ENCODE data around the gene AKAP6. TPM values are rescaled to one million over a fixed set of nuclear protein-coding genes. Genes with fewer than 3 reads are reported as not detected.

The AKAP6 gene
- total RNA-seq, 2 experiments from 2014 or later: 1.2 to 1.4 TPM

- no peaks in the 10 kb centered on the region for H3K4me1 Mint-ChIP-seq (ENCODE audit: low read depth)
- ChIA-PET CTCF (no interaction called here), POLR2A (no interaction called here)
- TF ChIP-seq CTCF (IDR thresholded peaks at IDR 0.05): no peak
- no peak for DNase-seq
- no peak for ATAC-seq
- intact Hi-C loops (cut with micrococcal nuclease): no loop called here
- no peaks in the 10 kb centered on the region for H3K36me3 Mint-ChIP-seq (ENCODE audit: low read depth)
- H3K27me3 Mint-ChIP-seq: no peaks in the 10 kb centered on the region
- H3K9me3 Mint-ChIP-seq: no peaks in the 10 kb centered on the region
- no peak overlapping the region for H3K27ac Mint-ChIP-seq
- H3K4me3 Mint-ChIP-seq: no peak overlapping the region
Measured at GRCh38 chr14:32728526-32728925, 399.4 kb downstream of the AKAP6 start.

- intact Hi-C loops (cut with micrococcal nuclease): no loop called here
- DNase-seq: no peak
- no peaks in the 10 kb centered on the region for H3K27me3 Mint-ChIP-seq
- POLR2A ChIA-PET: no interaction called here
- no peaks in the 10 kb centered on the region for H3K9me3 Mint-ChIP-seq
- TF ChIP-seq CTCF (IDR thresholded peaks at IDR 0.05): no peak
- H3K4me3 Mint-ChIP-seq: no peak overlapping the region
- H3K4me1 Mint-ChIP-seq (ENCODE audit: low read depth): no peaks in the 10 kb centered on the region
- no peaks in the 10 kb centered on the region for H3K36me3 Mint-ChIP-seq (ENCODE audit: low read depth)
- CTCF ChIA-PET: no interaction called here
- no peak for ATAC-seq
- no peak overlapping the region for H3K27ac Mint-ChIP-seq
Measured at GRCh38 chr14:32728976-32729375, 399.9 kb downstream of the AKAP6 start.

GRCh38 chr14:32731249-32731648 lies 402.2 kb downstream of the AKAP6 start:
- no peak for DNase-seq
- H3K4me3 Mint-ChIP-seq: no peak overlapping the region
- POLR2A ChIA-PET: no interaction called here
- H3K4me1 Mint-ChIP-seq (ENCODE audit: low read depth): no peaks in the 10 kb centered on the region
- no peaks in the 10 kb centered on the region for H3K27me3 Mint-ChIP-seq
- intact Hi-C loops (cut with micrococcal nuclease): no loop called here
- no peak for ATAC-seq
- CTCF ChIA-PET: no interaction called here
- TF ChIP-seq CTCF (IDR thresholded peaks at IDR 0.05): no peak
- no peaks in the 10 kb centered on the region for H3K36me3 Mint-ChIP-seq (ENCODE audit: low read depth)
- no peaks in the 10 kb centered on the region for H3K9me3 Mint-ChIP-seq
- H3K27ac Mint-ChIP-seq: no peak overlapping the region

GRCh38 chr14:32733015-32733414 lies 403.9 kb downstream of the AKAP6 start:
- H3K27ac Mint-ChIP-seq: no peak overlapping the region
- TF ChIP-seq CTCF (IDR thresholded peaks at IDR 0.05): no peak
- POLR2A ChIA-PET: no interaction called here
- no peak for ATAC-seq
- no peaks in the 10 kb centered on the region for H3K4me1 Mint-ChIP-seq (ENCODE audit: low read depth)
- no peaks in the 10 kb centered on the region for H3K9me3 Mint-ChIP-seq
- H3K4me3 Mint-ChIP-seq: no peak overlapping the region
- CTCF ChIA-PET: no interaction called here
- H3K36me3 Mint-ChIP-seq (ENCODE audit: low read depth): no peaks in the 10 kb centered on the region
- no peaks in the 10 kb centered on the region for H3K27me3 Mint-ChIP-seq
- no peak for DNase-seq
- intact Hi-C loops (cut with micrococcal nuclease): no loop called here

- intact Hi-C loops (cut with micrococcal nuclease): no loop called here
- CTCF ChIA-PET: no interaction called here
- H3K4me1 Mint-ChIP-seq (ENCODE audit: low read depth): no peaks in the 10 kb centered on the region
Measured at GRCh38 chr14:32734261-32734660, 405.2 kb downstream of the AKAP6 start.

More at GRCh38 chr14:32734261-32734660, 405.2 kb downstream of the AKAP6 start:
- H3K27me3 Mint-ChIP-seq: no peaks in the 10 kb centered on the region
- peaks cover under 1% of the 10 kb centered on the region for H3K9me3 Mint-ChIP-seq
- POLR2A ChIA-PET: no interaction called here
- ATAC-seq: no peak
- DNase-seq: no peak
- no peak for TF ChIP-seq CTCF (IDR thresholded peaks at IDR 0.05)
- H3K27ac Mint-ChIP-seq: no peak overlapping the region
- no peak overlapping the region for H3K4me3 Mint-ChIP-seq
- H3K36me3 Mint-ChIP-seq (ENCODE audit: low read depth): no peaks in the 10 kb centered on the region
